ENCODE results near the gene CBR4. TPM values are rescaled to one million over a fixed set of nuclear protein-coding genes. Genes with fewer than 3 reads are reported as not detected.
"Not testable (repeated sequence)": the region's sequence is repeated elsewhere in the genome, so short reads cannot be mapped to it uniquely, and the experiment has no call there.

The CBR4 gene
- polyA plus RNA-seq, 1 experiment: 1.7 TPM

DNA sequence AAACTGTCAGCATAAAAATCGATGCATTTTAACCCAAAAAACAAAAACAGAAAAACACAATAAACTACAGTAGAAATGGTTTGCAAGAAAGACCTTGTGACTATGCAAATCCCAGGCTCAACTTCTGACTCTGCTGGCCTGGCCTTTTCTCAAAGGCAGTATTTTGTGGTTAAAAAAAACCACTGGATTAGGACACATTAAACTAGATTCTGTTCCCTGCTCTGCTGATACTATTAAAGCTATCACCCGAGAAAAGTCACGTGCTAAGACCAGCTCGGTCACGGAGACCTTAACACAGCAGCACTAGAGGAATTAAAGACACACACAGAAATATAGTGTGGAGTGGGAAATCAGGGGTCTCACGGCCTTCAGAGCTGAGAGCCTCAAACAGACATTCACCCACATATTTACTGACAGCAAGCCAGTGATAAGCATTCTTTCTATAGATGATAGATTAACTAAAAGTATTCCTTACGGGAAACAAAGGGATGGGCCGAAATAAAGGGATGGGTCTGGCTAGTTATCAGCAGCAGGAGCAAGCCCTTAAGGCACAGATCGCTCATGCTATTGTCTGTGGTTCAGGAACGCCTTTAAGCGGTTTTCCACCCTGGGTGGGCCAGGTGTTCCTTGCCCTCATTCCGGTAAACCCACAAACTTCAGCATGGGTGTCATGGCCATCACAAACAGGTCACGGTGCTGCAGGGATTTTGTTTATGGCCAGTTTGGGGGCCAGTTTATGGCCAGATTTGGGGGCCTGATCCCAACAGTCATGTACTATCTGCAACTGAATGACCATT lies 16.1 kb downstream of the CBR4 start:
- TF ChIP-seq, protein P1, sequence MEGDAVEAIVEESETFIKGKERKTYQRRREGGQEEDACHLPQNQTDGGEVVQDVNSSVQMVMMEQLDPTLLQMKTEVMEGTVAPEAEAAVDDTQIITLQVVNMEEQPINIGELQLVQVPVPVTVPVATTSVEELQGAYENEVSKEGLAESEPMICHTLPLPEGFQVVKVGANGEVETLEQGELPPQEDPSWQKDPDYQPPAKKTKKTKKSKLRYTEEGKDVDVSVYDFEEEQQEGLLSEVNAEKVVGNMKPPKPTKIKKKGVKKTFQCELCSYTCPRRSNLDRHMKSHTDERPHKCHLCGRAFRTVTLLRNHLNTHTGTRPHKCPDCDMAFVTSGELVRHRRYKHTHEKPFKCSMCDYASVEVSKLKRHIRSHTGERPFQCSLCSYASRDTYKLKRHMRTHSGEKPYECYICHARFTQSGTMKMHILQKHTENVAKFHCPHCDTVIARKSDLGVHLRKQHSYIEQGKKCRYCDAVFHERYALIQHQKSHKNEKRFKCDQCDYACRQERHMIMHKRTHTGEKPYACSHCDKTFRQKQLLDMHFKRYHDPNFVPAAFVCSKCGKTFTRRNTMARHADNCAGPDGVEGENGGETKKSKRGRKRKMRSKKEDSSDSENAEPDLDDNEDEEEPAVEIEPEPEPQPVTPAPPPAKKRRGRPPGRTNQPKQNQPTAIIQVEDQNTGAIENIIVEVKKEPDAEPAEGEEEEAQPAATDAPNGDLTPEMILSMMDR (IDR thresholded peaks at IDR 0.05; ENCODE audit: insufficient read depth, low read depth, low read length): no peak
- H3K27me3 ChIP-seq (ENCODE audit: control insufficient read depth, insufficient read depth, low read length): no peaks in the 10 kb centered on the region
- H3K4me3 ChIP-seq (ENCODE audit: low read depth, low read length): no peak overlapping the region
- CTCF ChIA-PET: no interaction called here
- DNase-seq (ENCODE audit: low read depth): no peak
- peaks cover 2% of the 10 kb centered on the region; the same call in 1 of the 2 replicates for H3K36me3 ChIP-seq (ENCODE audit: control insufficient read depth, insufficient read depth, low read length)
- POLR2A ChIA-PET: no interaction called here

DNA sequence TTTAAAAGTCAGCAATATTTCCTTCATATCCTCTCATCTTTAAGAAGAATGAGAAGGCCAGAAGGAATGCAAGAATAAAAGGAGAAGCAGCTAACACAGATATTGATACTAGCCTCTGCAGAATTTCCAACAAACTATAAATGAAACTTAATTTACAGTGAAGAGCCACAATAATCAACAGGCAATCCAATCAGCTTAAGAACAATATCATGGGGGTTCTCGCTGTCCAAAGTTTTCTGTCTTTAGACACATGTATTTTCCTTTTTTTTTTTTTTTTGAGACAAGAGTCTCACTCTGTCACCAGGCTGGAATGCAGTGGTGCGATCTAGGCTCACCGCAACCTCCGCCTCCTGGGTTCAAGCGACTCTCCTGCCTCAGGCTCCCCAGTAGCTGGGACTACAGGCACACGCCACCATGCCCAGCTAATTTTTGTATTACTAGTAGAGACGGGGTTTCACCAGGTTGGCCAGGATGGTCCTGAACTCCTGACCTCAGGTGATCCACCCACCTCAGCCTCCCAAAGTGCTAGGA lies 17.0 kb downstream of the CBR4 start:
- H3K27me3 ChIP-seq (ENCODE audit: control insufficient read depth, insufficient read depth, low read length); H3K36me3 ChIP-seq (ENCODE audit: control insufficient read depth, insufficient read depth, low read length); CTCF ChIA-PET; DNase-seq (ENCODE audit: low read depth); H3K4me3 ChIP-seq (ENCODE audit: low read depth, low read length); POLR2A ChIA-PET: not testable (repeated sequence)

DNA sequence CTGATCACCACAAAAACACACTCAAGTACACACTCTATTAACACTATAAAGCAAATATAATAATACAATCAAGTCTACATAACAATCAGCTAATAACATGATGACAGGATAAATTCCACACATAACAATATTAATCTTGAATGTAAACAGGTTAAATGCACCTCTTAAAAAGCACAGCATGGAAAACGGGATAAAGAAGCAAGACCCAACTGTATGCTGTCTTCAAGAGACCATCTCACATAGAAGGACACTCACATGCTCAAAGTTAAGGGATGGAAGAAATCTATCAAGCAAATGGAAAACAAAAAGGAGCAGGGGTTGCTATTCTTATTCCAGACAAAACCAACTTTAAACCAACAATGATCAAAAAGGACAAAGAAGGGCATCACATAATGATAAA lies 28.1 kb downstream of the CBR4 start:
- ChIA-PET POLR2A (no interaction called here), CTCF (no interaction called here)
- TF ChIP-seq, protein P1 (IDR thresholded peaks at IDR 0.05; ENCODE audit: insufficient read depth, low read depth, low read length): no peak
- DNase-seq (ENCODE audit: low read depth): no peak
- H3K27me3 ChIP-seq (ENCODE audit: control insufficient read depth, insufficient read depth, low read length): no peaks in the 10 kb centered on the region
- H3K4me3 ChIP-seq (ENCODE audit: low read depth, low read length): no peak overlapping the region
- peaks cover 1% of the 10 kb centered on the region; the same call in 1 of the 2 replicates for H3K36me3 ChIP-seq (ENCODE audit: control insufficient read depth, insufficient read depth, low read length)

DNA sequence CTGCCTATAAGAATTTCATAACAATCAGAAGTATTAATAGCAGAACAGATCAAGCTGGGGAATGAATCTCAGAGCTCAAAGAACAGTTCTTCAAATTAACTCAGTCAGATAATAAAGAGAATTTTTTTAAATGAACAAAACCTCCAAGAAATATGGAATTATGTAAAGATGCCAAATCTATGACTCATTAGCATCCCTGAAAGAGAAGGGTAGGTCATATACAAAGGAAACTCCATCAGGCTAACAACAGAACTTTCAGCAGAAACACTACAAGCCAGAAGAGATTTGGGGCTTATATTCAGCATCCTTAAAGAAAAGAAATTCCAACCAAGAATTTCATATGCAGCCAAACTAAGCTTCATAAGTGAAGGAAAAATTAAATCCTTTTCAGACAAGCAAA lies 28.6 kb downstream of the CBR4 start:
- no peak overlapping the region for H3K4me3 ChIP-seq (ENCODE audit: low read depth, low read length)
- H3K27me3 ChIP-seq (ENCODE audit: control insufficient read depth, insufficient read depth, low read length): no peaks in the 10 kb centered on the region
- TF ChIP-seq, protein P1 (IDR thresholded peaks at IDR 0.05; ENCODE audit: insufficient read depth, low read depth, low read length): no peak
- POLR2A ChIA-PET: no interaction called here
- CTCF ChIA-PET: no interaction called here
- no peak for DNase-seq (ENCODE audit: low read depth)
- peaks cover 1% of the 10 kb centered on the region; the same call in 1 of the 2 replicates for H3K36me3 ChIP-seq (ENCODE audit: control insufficient read depth, insufficient read depth, low read length)

DNA sequence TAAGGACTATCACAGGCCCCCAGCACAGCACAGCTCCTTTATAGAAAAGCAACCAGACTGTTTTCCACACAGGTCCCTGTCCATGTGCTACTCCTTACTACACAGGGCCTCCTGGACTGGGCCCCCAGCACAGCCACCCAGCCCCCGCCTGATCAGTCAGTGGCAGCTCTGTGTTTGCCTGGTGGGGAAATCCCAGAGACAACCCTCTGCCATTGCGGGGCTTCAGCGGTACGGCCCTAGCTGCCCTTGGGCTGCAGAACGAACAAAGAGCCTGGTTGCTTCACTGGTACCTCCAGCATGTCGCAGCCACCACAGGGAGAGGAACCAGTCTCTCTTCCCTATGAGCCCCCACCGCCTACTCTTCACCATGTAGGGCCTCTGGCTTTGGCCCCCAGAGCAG lies 30.7 kb downstream of the CBR4 start:
- Histone ChIP-seq H3K4me3 (ENCODE audit: low read depth, low read length) (no peak overlapping the region), H3K36me3 (ENCODE audit: control insufficient read depth, insufficient read depth, low read length) (peaks cover 5% of the 10 kb centered on the region), H3K27me3 (ENCODE audit: control insufficient read depth, insufficient read depth, low read length) (no peaks in the 10 kb centered on the region)
- ChIA-PET CTCF (interaction anchor here (0.6 to 1.6 kb wide), 2 partner anchors 31 to 392 kb away, joined by 3 read pairs; partner anchors contain the start of gene CBR4), POLR2A (no interaction called here)
- TF ChIP-seq, protein P1 (IDR thresholded peaks at IDR 0.05; ENCODE audit: insufficient read depth, low read depth, low read length): no peak
- no peak for DNase-seq (ENCODE audit: low read depth)

Data from BJ (cell line).